ENCODE results near the gene MAFF.

GRCh38 chr22:38153821-38154562 lies 47.8 kb upstream of the MAFF start:
- TF ChIP-seq CTCF (IDR thresholded peaks at IDR 0.05) (no peak), POLR2A (IDR thresholded peaks at IDR 0.05) (no peak)

Data from thyroid gland (tissue), 4 donors.